PC-9 (cell line): ENCODE results near the gene CYB5D1. TPM values are rescaled to one million over a fixed set of nuclear protein-coding genes. Genes with fewer than 3 reads are reported as not detected.

Source experiments
- BruUV-seq: library from RNA; stranded (reverse); fragments of 400-500 nt; replicated peaks from 2 replicates; lab custom pipeline; 2021; lab: Mats Ljungman, UMichigan
- CTCF ChIA-PET: fragments of 300-600 bp; sonication (Branson Sonifier 250); formaldehyde crosslinking; loops from one replicate; lab custom pipeline; 2022; ENCODE audit warnings: antibody characterized with exemption; lab: Charles Lee
- POLR2A ChIA-PET: fragments of 300-600 bp; sonication (Branson Sonifier 250); formaldehyde crosslinking; loops from one replicate; lab custom pipeline; 2022; ENCODE audit warnings: antibody characterized with exemption; ENCODE audit not compliant: unreplicated experiment; lab: Charles Lee
- DNase-seq, 2 experiments: peaks; one replicate each; pipeline versions ENCODE4 v3.0.0 to v3.0.0-alpha.2; 2015 to 2022; ENCODE audit warnings: mixed read lengths in 1 of 2
- H2AFZ ChIP-seq: fragments of 200-600 bp; sonication (generic); 2 replicates; pipeline ENCODE4 v1.8.1; 2017; ENCODE audit warnings: antibody characterized with exemption
- H3F3A ChIP-seq: fragments of 200-600 bp; sonication (generic); 2 replicates; pipeline ENCODE4 v1.8.1; 2017; ENCODE audit warnings: antibody characterized with exemption, mild to moderate bottlenecking, low read depth; ENCODE audit not compliant: insufficient read depth
- H3K27ac ChIP-seq: fragments of 200-600 bp; sonication (generic); 2 replicates; pipeline ENCODE4 v1.6.1; 2016; ENCODE audit warnings: mixed run types
- H3K27me3 ChIP-seq: fragments of 200-600 bp; sonication (generic); 2 replicates; pipeline ENCODE4 v1.6.1; 2016; ENCODE audit warnings: low read depth, mixed run types; ENCODE audit not compliant: insufficient read depth
- H3K36me3 ChIP-seq: fragments of 200-600 bp; sonication (generic); 2 replicates; pipeline ENCODE4 v1.6.1; 2016; ENCODE audit warnings: low read depth, mixed run types
- H3K4me1 ChIP-seq: fragments of 200-600 bp; sonication (generic); replicated peaks from 2 replicates; pipeline ENCODE4 v1.6.1; 2016; ENCODE audit warnings: mixed run types; ENCODE audit not compliant: insufficient read depth
- H3K4me2 ChIP-seq: fragments of 200-600 bp; sonication (generic); 2 replicates; pipeline ENCODE4 v1.6.1; 2017; ENCODE audit warnings: mixed run types
- H3K4me3 ChIP-seq: fragments of 200-600 bp; sonication (generic); 2 replicates; pipeline ENCODE4 v1.6.1; 2016; ENCODE audit warnings: mixed run types
- H3K79me2 ChIP-seq: fragments of 200-600 bp; sonication (generic); 2 replicates; pipeline ENCODE4 v1.6.1; 2017; ENCODE audit warnings: low read depth, mixed run types
- H3K9me2 ChIP-seq: fragments of 200-600 bp; sonication (generic); 2 replicates; pipeline ENCODE4 v1.8.1; 2017; ENCODE audit warnings: mild to moderate bottlenecking; ENCODE audit not compliant: insufficient read depth
- H3K9me3 ChIP-seq: fragments of 200-600 bp; sonication (generic); 2 replicates; pipeline ENCODE4 v1.8.1; 2016; ENCODE audit warnings: low read depth; ENCODE audit not compliant: insufficient read depth
- H4K20me1 ChIP-seq: fragments of 200-600 bp; sonication (generic); 2 replicates; pipeline ENCODE4 v1.8.1; 2017; ENCODE audit not compliant: insufficient read depth
- EZH2 ChIP-seq: fragments of 200-600 bp; sonication (generic); IDR thresholded peaks from 2 replicates; pipeline ENCODE4 v1.8.0; 2017; ENCODE audit warnings: antibody characterized with exemption, low read depth
- intact Hi-C: fragments of 100-400 bp; cut with micrococcal nuclease; formaldehyde crosslinking; loops from one replicate; pipeline ENCODE4 v1.10.0; 2022; ENCODE audit not compliant: unreplicated experiment
- total RNA-seq: library from RNA; stranded (reverse); gene quantifications from 2 replicates; pipeline ENCODE4 v1.2.3, GENCODE V29; 2021
- TF ChIP-seq, protein P1 (sequence below): fragments of 200-600 bp; sonication (generic); conservative IDR thresholded peaks from 2 replicates; pipeline ENCODE4 v1.6.1; 2017; ENCODE audit warnings: mixed run types, antibody characterized with exemption, mild to moderate bottlenecking, moderate library complexity

The CYB5D1 gene
- total RNA-seq, 1 experiment from 2014 or later, result 22.0 TPM

DNA sequence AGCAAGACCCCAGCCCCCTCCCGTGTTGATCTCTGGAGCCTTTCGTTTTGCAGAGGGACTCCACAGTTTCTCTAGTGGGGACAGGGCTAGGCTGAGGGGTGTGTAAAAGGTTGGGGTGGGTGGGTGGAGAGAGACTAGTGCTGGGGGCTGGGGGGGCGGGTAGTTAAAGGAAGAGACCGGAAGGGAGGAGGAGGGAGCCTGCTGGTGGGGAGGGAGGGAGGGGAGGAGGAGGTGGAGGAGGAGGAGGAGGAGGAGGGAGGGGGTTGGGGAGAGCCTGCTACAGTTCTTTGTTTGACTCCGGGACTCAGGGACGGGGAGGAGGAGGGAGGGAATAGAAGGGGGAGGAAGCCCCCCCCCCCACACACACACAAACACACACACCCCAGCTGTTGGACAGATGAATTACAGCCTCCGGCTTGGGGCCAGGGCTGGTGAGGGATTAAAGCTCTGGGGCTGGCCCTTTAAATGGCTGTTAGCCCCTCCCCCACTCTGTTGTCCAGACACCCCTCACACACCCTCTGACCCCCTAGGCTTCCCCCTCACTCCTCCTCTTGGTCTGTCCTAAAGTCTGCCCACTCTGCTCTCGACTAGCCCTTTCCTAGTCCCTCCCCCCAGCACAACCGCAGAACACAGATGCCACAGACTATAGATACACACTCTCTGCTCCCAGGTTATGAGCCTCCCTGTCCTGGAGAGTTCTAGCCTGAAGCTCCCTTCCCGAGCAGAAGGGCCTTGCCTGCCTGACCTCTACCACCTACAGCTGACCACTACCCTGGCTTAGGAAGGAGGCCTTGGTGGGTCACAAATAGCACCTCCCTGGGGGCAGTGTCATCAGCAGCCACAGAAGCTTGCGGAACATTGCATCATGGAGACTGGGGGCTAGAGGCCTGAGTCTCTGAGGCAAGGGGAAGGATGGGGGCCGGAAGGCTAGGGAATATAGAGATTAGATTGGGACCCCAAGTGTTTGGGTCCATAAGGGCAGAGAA lies 19.4 kb upstream of the CYB5D1 start:
- peaks cover 42% of the 10 kb centered on the region; the same call in 1 of the 2 replicates for H3F3A ChIP-seq
- no peak for TF ChIP-seq EZH2
- TF ChIP-seq, protein P1, sequence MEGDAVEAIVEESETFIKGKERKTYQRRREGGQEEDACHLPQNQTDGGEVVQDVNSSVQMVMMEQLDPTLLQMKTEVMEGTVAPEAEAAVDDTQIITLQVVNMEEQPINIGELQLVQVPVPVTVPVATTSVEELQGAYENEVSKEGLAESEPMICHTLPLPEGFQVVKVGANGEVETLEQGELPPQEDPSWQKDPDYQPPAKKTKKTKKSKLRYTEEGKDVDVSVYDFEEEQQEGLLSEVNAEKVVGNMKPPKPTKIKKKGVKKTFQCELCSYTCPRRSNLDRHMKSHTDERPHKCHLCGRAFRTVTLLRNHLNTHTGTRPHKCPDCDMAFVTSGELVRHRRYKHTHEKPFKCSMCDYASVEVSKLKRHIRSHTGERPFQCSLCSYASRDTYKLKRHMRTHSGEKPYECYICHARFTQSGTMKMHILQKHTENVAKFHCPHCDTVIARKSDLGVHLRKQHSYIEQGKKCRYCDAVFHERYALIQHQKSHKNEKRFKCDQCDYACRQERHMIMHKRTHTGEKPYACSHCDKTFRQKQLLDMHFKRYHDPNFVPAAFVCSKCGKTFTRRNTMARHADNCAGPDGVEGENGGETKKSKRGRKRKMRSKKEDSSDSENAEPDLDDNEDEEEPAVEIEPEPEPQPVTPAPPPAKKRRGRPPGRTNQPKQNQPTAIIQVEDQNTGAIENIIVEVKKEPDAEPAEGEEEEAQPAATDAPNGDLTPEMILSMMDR, result no peak
- H2AFZ ChIP-seq, result no peak overlapping the region
- POLR2A ChIA-PET, result interaction anchor here (0.6 to 0.7 kb wide), 2 partner anchors 71 to 1979 kb away, joined by 5 to 9 read pairs; no protein-coding TSS in a partner anchor
- intact Hi-C loops, result loop anchor here (5.0 kb wide), 2 partner anchors 151 to 436 kb away; partner anchors contain the start of genes TMEM256, TP53 and WRAP53
- no peaks in the 10 kb centered on the region for H3K9me2 ChIP-seq
- BruUV-seq, result no TSS peak
- H3K36me3 ChIP-seq, result no peaks in the 10 kb centered on the region
- peak overlapping the region; percentile 88 for H3K4me2 ChIP-seq
- peaks cover 5% of the 10 kb centered on the region for H3K79me2 ChIP-seq
- peaks cover 24% of the 10 kb centered on the region for H3K4me1 ChIP-seq
- H3K27ac ChIP-seq, result peak overlapping the region; percentile 46
- no peaks in the 10 kb centered on the region for H3K27me3 ChIP-seq
- H4K20me1 ChIP-seq, result no peaks in the 10 kb centered on the region
- CTCF ChIA-PET, result no interaction called here
- peak overlapping the region; percentile 82; the same call in 1 of the 2 replicates for H3K4me3 ChIP-seq
- H3K9me3 ChIP-seq, result no peaks in the 10 kb centered on the region
- DNase-seq, result no peak

DNA sequence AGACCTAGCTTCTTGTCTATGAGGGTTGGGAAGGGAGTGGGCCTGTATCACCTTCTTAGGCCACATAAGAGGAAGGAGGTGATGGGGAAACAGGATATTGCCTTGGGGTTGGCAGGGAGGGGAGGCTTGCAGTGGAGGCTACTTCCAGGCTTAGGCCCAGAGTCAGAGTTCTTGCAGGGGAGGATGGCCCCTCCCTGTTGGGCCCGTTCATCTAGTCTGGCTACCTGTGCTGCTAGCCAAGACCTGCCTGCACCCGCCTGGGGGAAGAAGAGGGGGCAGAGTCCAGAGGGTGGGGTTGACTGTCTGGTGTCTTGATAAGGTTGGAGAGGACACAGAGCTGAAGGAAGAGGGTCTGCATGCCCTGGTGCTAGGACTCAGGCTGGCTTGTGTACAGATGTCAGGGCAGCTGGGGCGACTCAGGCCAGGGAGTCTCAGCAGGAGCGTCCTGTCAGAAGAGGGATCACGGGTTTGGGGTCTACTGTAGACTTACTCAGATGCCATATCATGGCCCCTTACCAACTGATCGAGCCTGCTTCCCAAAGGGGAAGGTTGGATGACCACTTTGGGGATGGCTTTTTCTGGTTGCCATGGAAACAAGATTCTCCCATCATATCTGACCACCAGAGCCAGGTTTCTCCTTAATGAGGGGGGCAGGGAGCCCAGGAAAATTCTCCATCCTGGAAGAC lies 18.5 kb upstream of the CYB5D1 start:
- intact Hi-C loops, result loop anchor here (5.0 kb wide), 2 partner anchors 152 to 437 kb away; partner anchors contain the start of genes TMEM256, TP53 and WRAP53

More for the DNA sequence above, 18.5 kb upstream of the CYB5D1 start:
- Histone ChIP-seq H3K9me3 (no peaks in the 10 kb centered on the region), H3K9me2 (no peaks in the 10 kb centered on the region), H3K4me1 (peaks cover 24% of the 10 kb centered on the region), H3K36me3 (no peaks in the 10 kb centered on the region), H3K4me3 (no peak overlapping the region), H3K27me3 (no peaks in the 10 kb centered on the region), H3F3A (peaks cover 47% of the 10 kb centered on the region; the same call in 1 of the 2 replicates), H3K27ac (peak overlapping the region; percentile 46), H4K20me1 (no peaks in the 10 kb centered on the region), H3K4me2 (peak overlapping the region; percentile 69), H2AFZ (no peak overlapping the region), H3K79me2 (peaks cover 12% of the 10 kb centered on the region)
- DNase-seq, result no peak
- TF ChIP-seq EZH2, result no peak
- TF ChIP-seq, protein P1, result no peak
- POLR2A ChIA-PET, result no interaction called here
- CTCF ChIA-PET, result no interaction called here
- no TSS peak for BruUV-seq
